BLaER1 treated with 17β-estradiol and CSF1 and Interleukin-3, amounts not matched to agents 10 nM and 100 nM (cell line): ENCODE data around the gene ACTC1.

Experiments
- H3K27ac ChIP-seq, 11 experiments: shearing (Covaris generic); formaldehyde crosslinking; 2 replicates each; pipeline ENCODE4 v1.8.1; 2022
- H3K27me3 ChIP-seq, 11 experiments: shearing (Covaris generic); formaldehyde crosslinking; 2 replicates each; pipeline ENCODE4 v1.8.1; 2022
- H3K36me3 ChIP-seq, 11 experiments: shearing (Covaris generic); formaldehyde crosslinking; 2 replicates each; pipeline ENCODE4 v1.8.1; 2022
- H3K4me1 ChIP-seq, 10 experiments: shearing (Covaris generic); formaldehyde crosslinking; 2 replicates each; pipeline ENCODE4 v1.8.1; 2022
- H3K4me2 ChIP-seq, 11 experiments: shearing (Covaris generic); formaldehyde crosslinking; 2 replicates each; pipeline ENCODE4 v1.8.1; 2022
- H3K4me3 ChIP-seq, 10 experiments: shearing (Covaris generic); formaldehyde crosslinking; 2 replicates each; pipeline ENCODE4 v1.8.1; 2022
- H3K9ac ChIP-seq, 11 experiments: shearing (Covaris generic); formaldehyde crosslinking; 2 replicates each; pipeline ENCODE4 v1.8.1; 2022
- H3K9me3 ChIP-seq, 11 experiments: shearing (Covaris generic); formaldehyde crosslinking; replicated peaks in 1 of 11; 2 replicates each; pipeline ENCODE4 v1.8.1; 2022
- H4K20me1 ChIP-seq, 11 experiments: shearing (Covaris generic); formaldehyde crosslinking; 2 replicates each; pipeline ENCODE4 v1.8.1; 2022
- Cebpa-rat ChIP-seq, 11 experiments: shearing (Covaris generic); IDR thresholded peaks; 2 replicates each; pipeline ENCODE4 v1.8.1; 2022

The ACTC1 gene

DNA sequence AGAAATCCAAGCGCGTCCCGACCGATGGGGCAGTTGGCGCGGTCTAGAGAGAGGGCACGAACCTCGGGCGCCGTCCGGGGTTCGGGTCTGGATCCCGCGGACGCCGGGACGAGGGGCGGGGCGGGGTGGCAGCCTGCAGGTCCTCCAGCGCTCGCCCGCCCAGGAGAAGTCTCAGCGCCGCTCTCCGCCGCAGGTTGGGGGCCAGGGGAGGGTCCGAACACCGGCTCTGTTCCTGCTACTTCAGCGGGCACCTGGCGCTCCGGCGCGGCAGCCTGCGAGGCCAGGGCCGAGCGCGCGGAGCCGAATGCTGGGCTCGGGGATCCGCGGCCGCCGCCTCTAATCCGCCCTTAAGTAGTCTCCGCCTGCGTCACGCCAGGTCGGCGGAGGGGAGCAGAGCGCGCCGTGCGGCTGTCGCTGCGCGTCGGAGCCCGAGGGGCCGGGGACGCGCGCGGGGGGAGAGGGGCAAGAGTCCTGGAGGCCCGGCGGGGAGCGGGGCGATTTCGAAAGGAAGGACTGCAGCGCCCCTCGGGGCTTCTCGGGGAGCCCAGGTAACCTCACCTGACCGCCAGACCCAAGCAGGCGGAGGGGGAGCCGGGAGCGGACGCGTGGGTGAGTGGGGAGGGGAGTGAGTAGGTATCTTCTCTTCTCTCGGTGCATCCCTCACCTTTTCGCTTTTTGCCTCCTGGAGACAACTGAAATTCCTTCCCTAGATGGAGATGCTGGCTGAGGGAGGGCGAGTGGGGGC, 40.5 kb downstream of the ACTC1 start, which contains the start of gene GJD2:
GJD2 (minus strand) TSS at position 325 of the 745 bp plus-strand sequence. CDS start 510 bp downstream, outside the sequence.
- Histone ChIP-seq H3K4me1 (no peaks in the 10 kb centered on the region), H3K4me2 (no peak within 1 kb of the TSS), H3K9me3 (peaks cover 0 to 14% (median 12%) of the 10 kb centered on the region in 11 experiments; a peak in 15 of 22 replicates), H3K27me3 (peaks cover 4 to 22% (median 12%) of the 10 kb centered on the region in 11 experiments; a peak in 11 of 22 replicates), H4K20me1 (no peaks in the 10 kb centered on the region; a peak in 1 of 22 replicates), H3K36me3 (no peaks in the 10 kb centered on the region), H3K4me3 (no peak within 1 kb of the TSS), H3K9ac (no peak within 1 kb of the TSS), H3K27ac (no peak within 1 kb of the TSS)
- no peak for TF ChIP-seq Cebpa-rat (IDR thresholded peaks at IDR 0.05)

DNA sequence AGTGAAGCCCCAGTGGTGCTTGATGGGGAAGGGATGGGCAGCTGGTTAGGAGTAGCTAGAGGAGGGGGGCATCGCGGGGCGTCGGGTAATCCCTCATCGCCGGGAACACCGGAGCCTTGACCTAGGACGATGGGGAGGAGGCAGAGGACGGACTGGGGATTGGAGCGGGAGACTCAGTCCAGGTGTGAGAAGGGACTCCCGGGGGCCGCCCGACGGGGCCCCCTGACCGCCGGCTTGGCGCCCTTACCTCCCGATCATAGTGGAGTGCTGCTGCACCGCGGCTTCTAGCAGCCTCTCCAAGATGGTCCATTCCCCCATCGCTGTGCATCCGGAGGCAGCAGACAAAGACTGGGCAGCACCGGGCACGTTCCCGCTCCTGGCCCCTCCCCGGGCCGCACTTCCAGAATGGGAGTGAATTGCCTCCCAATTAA, 41.2 kb downstream of the ACTC1 start:
- Histone ChIP-seq H3K4me1 (no peaks in the 10 kb centered on the region), H3K9me3 (peaks cover 0 to 14% (median 12%) of the 10 kb centered on the region in 11 experiments; a peak in 15 of 22 replicates), H3K4me2 (no peak overlapping the region), H3K27me3 (peaks cover 4 to 22% (median 12%) of the 10 kb centered on the region in 11 experiments; a peak in 11 of 22 replicates), H3K27ac (no peak overlapping the region), H3K4me3 (no peak overlapping the region), H3K9ac (no peak overlapping the region), H3K36me3 (no peaks in the 10 kb centered on the region), H4K20me1 (no peaks in the 10 kb centered on the region; a peak in 1 of 22 replicates)
- no peak for TF ChIP-seq Cebpa-rat (IDR thresholded peaks at IDR 0.05)

DNA sequence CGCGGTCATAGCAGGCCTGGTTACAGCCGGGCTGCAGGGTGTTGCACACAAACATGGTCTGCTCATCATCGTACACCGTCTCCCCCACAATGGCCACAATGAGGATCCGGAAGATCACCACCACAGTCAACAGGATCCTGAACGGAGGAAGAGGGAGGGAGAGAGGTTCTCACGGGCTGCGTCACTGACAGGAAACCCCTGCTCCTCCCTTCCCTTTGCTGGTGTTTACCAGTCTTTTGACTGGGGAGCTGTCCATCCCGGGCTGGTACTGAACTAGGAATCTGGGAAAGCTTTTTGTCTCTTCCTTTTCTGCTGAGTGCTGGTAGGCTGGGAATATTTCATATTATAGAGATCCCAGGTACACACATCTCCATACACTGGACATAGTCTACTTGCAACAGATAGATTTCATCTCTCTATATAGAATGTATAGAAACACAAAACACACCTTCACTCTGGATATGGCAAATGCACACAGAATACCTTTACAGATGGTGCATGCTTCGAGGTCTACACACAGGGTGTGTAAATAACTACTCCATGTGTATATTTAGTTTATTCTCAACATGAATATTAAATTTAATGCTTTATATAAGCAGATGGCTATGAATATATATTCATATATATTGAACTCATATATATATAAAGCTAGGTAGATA, 42.0 kb downstream of the ACTC1 start:
- Histone ChIP-seq H4K20me1 (no peaks in the 10 kb centered on the region; a peak in 1 of 22 replicates), H3K27me3 (peaks cover 4 to 22% (median 12%) of the 10 kb centered on the region in 11 experiments; a peak in 11 of 22 replicates), H3K9ac (no peak overlapping the region), H3K27ac (no peak overlapping the region), H3K4me2 (no peak overlapping the region), H3K4me1 (no peaks in the 10 kb centered on the region), H3K4me3 (no peak overlapping the region), H3K9me3 (peaks cover 0 to 14% (median 12%) of the 10 kb centered on the region in 11 experiments; a peak in 15 of 22 replicates), H3K36me3 (no peaks in the 10 kb centered on the region)
- no peak for TF ChIP-seq Cebpa-rat (IDR thresholded peaks at IDR 0.05)

DNA sequence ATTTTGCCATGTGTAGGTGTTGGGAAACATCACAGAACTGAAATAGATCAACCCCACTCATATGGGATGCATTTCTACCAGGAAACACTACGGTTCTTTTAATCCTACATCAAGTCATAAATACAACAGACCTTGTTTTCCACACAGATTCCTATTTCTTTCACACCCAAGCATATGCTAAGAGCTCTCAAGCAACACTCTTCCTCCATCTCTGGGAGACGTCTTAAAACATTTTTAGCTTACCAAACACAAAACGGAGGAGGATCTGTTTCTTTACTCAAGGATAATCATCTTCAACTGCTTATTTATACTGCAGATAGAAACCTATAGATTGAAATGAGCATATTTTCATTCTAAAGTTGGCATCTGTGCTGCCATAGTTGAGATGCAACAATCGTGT, 45.7 kb downstream of the ACTC1 start:
- no peak for TF ChIP-seq Cebpa-rat (IDR thresholded peaks at IDR 0.05)
- no peak overlapping the region for H3K4me2 ChIP-seq
- no peak overlapping the region for H3K9ac ChIP-seq

More for the DNA sequence above, 45.7 kb downstream of the ACTC1 start:
- Histone ChIP-seq H3K4me1 (no peaks in the 10 kb centered on the region), H4K20me1 (no peaks in the 10 kb centered on the region; a peak in 1 of 22 replicates), H3K4me3 (no peak overlapping the region), H3K27ac (no peak overlapping the region), H3K27me3 (peaks cover 0 to 9% (median 8%) of the 10 kb centered on the region in 11 experiments; a peak in 11 of 22 replicates), H3K9me3 (peaks cover 0 to 14% (median 8%) of the 10 kb centered on the region in 11 experiments; a peak in 15 of 22 replicates), H3K36me3 (no peaks in the 10 kb centered on the region)
